ENCODE results near the gene TRIM63. TPM values are rescaled to one million over a fixed set of nuclear protein-coding genes. Genes with fewer than 3 reads are reported as not detected.

Gene TRIM63
- total RNA-seq, 1 experiment from 2014 or later, result not detected

GRCh38 chr1:26016258-26016952 is 51.0 kb downstream of the TRIM63 start:
- H3K4me3 Mint-ChIP-seq, result no peak overlapping the region
- H3K14ac ChIP-seq (ENCODE audit: insufficient read depth, low read length), result no peak overlapping the region
- no peak overlapping the region for H3K27ac Mint-ChIP-seq
- H2BK120ac ChIP-seq (ENCODE audit: low read depth, low read length, poor library complexity, severe bottlenecking), result no peak overlapping the region
- no peaks in the 10 kb centered on the region for H3K27me3 ChIP-seq (ENCODE audit: insufficient read depth, low read length)
- no peak overlapping the region for H4K8ac ChIP-seq (replicated peaks; ENCODE audit: insufficient read length, low read depth, low read length)
- no peaks in the 10 kb centered on the region for H3K79me1 ChIP-seq (ENCODE audit: insufficient read depth, low read depth, low read length, poor library complexity, severe bottlenecking)
- H3K36me3 Mint-ChIP-seq (ENCODE audit: insufficient read depth in 1 of 3, low read depth in 3 of 3), result no peaks in the 10 kb centered on the region
- no peaks in the 10 kb centered on the region for H3K79me2 ChIP-seq (ENCODE audit: insufficient read depth, low read length)
- DNase-seq, result no peak
- no peak overlapping the region for H4K91ac ChIP-seq (ENCODE audit: insufficient read length, low read depth, low read length)
- no peak overlapping the region for H3K56ac ChIP-seq (ENCODE audit: insufficient read length, low read depth, low read length)
- H3K4me2 ChIP-seq (ENCODE audit: insufficient read depth, insufficient read length, low read length), result no peak overlapping the region
- no CpG with 5 or more reads among the region's 10 CpGs for WGBS (ENCODE audit: extremely low coverage, insufficient read length, low lambda C conversion rate)
- H3K9me3 ChIP-seq (ENCODE audit: control insufficient read depth, low read depth, low read length), result no peaks in the 10 kb centered on the region
- H2BK12ac ChIP-seq (ENCODE audit: insufficient read length, low read depth, low read length), result no peak overlapping the region
- no peak overlapping the region for H3K9ac ChIP-seq (ENCODE audit: extremely low read depth, insufficient read length, low read length)
- H3K27me3 Mint-ChIP-seq (ENCODE audit: low read depth), result peaks cover 3% of the 10 kb centered on the region; the same call in 1 of the 2 replicates
- H3K4me1 Mint-ChIP-seq, result peaks cover 11 to 29% of the 10 kb centered on the region in 2 experiments
- H2BK20ac ChIP-seq (ENCODE audit: low read depth, low read length, poor library complexity, severe bottlenecking), result no peak overlapping the region
- H3K9me3 Mint-ChIP-seq, result no peaks in the 10 kb centered on the region
- H4K5ac ChIP-seq (ENCODE audit: insufficient read length, low read depth, low read length), result no peak overlapping the region
- no peaks in the 10 kb centered on the region for H4K20me1 ChIP-seq (ENCODE audit: control insufficient read depth, insufficient read depth, insufficient read length)
- H2BK15ac ChIP-seq (ENCODE audit: low read depth, low read length), result no peak overlapping the region
- H3K18ac ChIP-seq (ENCODE audit: insufficient read length, low read depth, low read length), result no peak overlapping the region
- no peak overlapping the region for H3K4ac ChIP-seq (ENCODE audit: low read depth, low read length)
- H3K23me2 ChIP-seq (ENCODE audit: insufficient read length, low read depth, low read length, poor library complexity, severe bottlenecking), result no peaks in the 10 kb centered on the region
- no peak overlapping the region for H3T11ph ChIP-seq (ENCODE audit: low read length)
- no peaks in the 10 kb centered on the region for H3K4me1 ChIP-seq (ENCODE audit: insufficient read depth, low read length)
- no peak overlapping the region for H2AFZ ChIP-seq (ENCODE audit: low read length)
- H3K23ac ChIP-seq (ENCODE audit: insufficient read length, low read depth, low read length), result no peak overlapping the region
- no peak for TF ChIP-seq CTCF (conservative IDR thresholded peaks at IDR 0.05)
- no peak overlapping the region for H2BK5ac ChIP-seq (ENCODE audit: insufficient read length, low read length)
- no peak overlapping the region for H3K27ac ChIP-seq (ENCODE audit: insufficient read length, low read depth, low read length)
- H2AK5ac ChIP-seq (ENCODE audit: insufficient read length, low read length), result no peak overlapping the region
